Left forelimb (tissue), 1 donor: Measurements from ENCODE around the gene ZNF646.
"Not testable (repeated sequence)": the region's sequence is repeated elsewhere in the genome, so short reads cannot be mapped to it uniquely, and the experiment has no call there.

Source experiments
- DNase-seq: peaks from one replicate; pipeline ENCODE4 v3.0.0-alpha.2; 2018; ENCODE audit warnings: low spot score

ZNF646 gene

GRCh38 chr16:31084584-31085302 lies 10.5 kb downstream of the ZNF646 start:
- no peak for DNase-seq

GRCh38 chr16:31085411-31085810 lies 11.2 kb downstream of the ZNF646 start:
- no peak for DNase-seq

GRCh38 chr16:31085873-31086628 lies 11.8 kb downstream of the ZNF646 start:
- DNase-seq = no peak

GRCh38 chr16:31086629-31086906 lies 12.3 kb downstream of the ZNF646 start:
- DNase-seq = no peak

- no peak for DNase-seq
Observed at GRCh38 chr16:31087481-31087880, 13.3 kb downstream of the ZNF646 start.

GRCh38 chr16:31087971-31088370 lies 13.7 kb downstream of the ZNF646 start:
- no peak for DNase-seq

- no peak for DNase-seq
Observed at GRCh38 chr16:31088459-31089183, 14.4 kb downstream of the ZNF646 start, which contains the start of gene PRSS53. TSS of gene PRSS53 (minus strand) at chr16:31088943. CDS start at chr16:31088809, 134 bp downstream.

- DNase-seq = no peak
Observed at GRCh38 chr16:31089199-31089598, 15.0 kb downstream of the ZNF646 start.

- DNase-seq = no peak
Observed at GRCh38 chr16:31090540-31090939, 16.3 kb downstream of the ZNF646 start.

- no peak for DNase-seq
Observed at GRCh38 chr16:31092330-31092729, 18.1 kb downstream of the ZNF646 start.

GRCh38 chr16:31093132-31093703 lies 19.0 kb downstream of the ZNF646 start:
- no peak for DNase-seq

GRCh38 chr16:31094088-31094423 lies 19.8 kb downstream of the ZNF646 start:
- DNase-seq = no peak

GRCh38 chr16:31094424-31095120 lies 20.4 kb downstream of the ZNF646 start, which contains the start of gene VKORC1:
TSS of gene VKORC1 (minus strand) at chr16:31094797. CDS start at chr16:31094729, 68 bp downstream.
- DNase-seq = peak; percentile 91

GRCh38 chr16:31099860-31100638 lies 25.8 kb downstream of the ZNF646 start:
- no peak for DNase-seq

GRCh38 chr16:31100876-31101641 lies 26.8 kb downstream of the ZNF646 start:
- not testable (repeated sequence) for DNase-seq

- DNase-seq = peak; percentile 87
Observed at GRCh38 chr16:31105677-31106213, 31.5 kb downstream of the ZNF646 start.

- no peak for DNase-seq
Observed at GRCh38 chr16:31106509-31107464, 32.6 kb downstream of the ZNF646 start.

GRCh38 chr16:31107465-31107867 lies 33.2 kb downstream of the ZNF646 start:
- no peak for DNase-seq
